Upper lobe of left lung (tissue), 6 donors: ENCODE results near the gene ZZZ3. TPM values are rescaled to one million over a fixed set of nuclear protein-coding genes. Genes with fewer than 3 reads are reported as not detected.

Experiments used
- ATAC-seq, 2 donors: fragments of 200-7000 bp; cut with Tn5 transposase; one replicate each; pipeline ENCODE4 v1.9.1; 2022; ENCODE audit warnings: mild to moderate bottlenecking in 2 of 2, moderate library complexity in 2 of 2; ENCODE audit not compliant: low FRiP score in 2 of 2
- DNase-seq, 2 donors: peaks; one replicate each; pipeline ENCODE4 v3.0.0-alpha.2; 2019 to 2020
- H3K27ac ChIP-seq, 4 donors: fragments of 200-600 bp; sonication (generic); one replicate each; pipeline ENCODE4 v1.5.1; 2016 to 2019
- H3K27me3 ChIP-seq, 4 donors: fragments of 200-600 bp; sonication (generic); one replicate each; pipeline ENCODE4 v1.5.1; 2017 to 2019
- H3K36me3 ChIP-seq, 4 donors: fragments of 200-600 bp; sonication (generic); one replicate each; pipeline ENCODE4 v1.5.1; 2016 to 2019
- H3K4me1 ChIP-seq, 4 donors: fragments of 200-600 bp; sonication (generic); one replicate each; pipeline ENCODE4 v1.5.1; 2018 to 2019
- H3K4me3 ChIP-seq, 4 donors: fragments of 200-600 bp; sonication (generic); one replicate each; pipeline ENCODE4 v1.5.1; 2017 to 2019; ENCODE audit warnings: mild to moderate bottlenecking in 2 of 4, moderate library complexity in 1 of 4
- H3K9me3 ChIP-seq, 4 donors: fragments of 200-600 bp; sonication (generic); one replicate each; pipeline ENCODE4 v1.5.1; 2018 to 2019
- CTCF ChIP-seq, 6 experiments: fragments of 450-650 bp in 4 of 6; fragments of 200-600 bp in 2 of 6; sonication (generic) in 2 of 6; IDR thresholded peaks; one replicate each; pipeline ENCODE4 v1.5.1; 2016 to 2019; ENCODE audit warnings: antibody characterized with exemption in 6 of 6
- EP300 ChIP-seq, 4 donors: sonication (generic); formaldehyde crosslinking; IDR thresholded peaks; one replicate each; pipeline ENCODE4 v1.5.1; 2017; ENCODE audit warnings: antibody characterized with exemption in 4 of 4, control low read depth in 2 of 4
- POLR2A ChIP-seq, 4 donors: fragments of 450-650 bp; IDR thresholded peaks; one replicate each; pipeline ENCODE4 v1.5.1; 2016 to 2017; ENCODE audit warnings: antibody characterized with exemption in 4 of 4, mild to moderate bottlenecking in 2 of 4
- POLR2AphosphoS5 ChIP-seq, 2 donors: sonication (generic); formaldehyde crosslinking; IDR thresholded peaks; one replicate each; pipeline ENCODE4 v1.5.1; 2017; ENCODE audit warnings: antibody characterized with exemption in 2 of 2
- WGBS, 2 donors: methylation state at CpG; one replicate each; pipeline ENCODE4 v1.1.5; 2017 to 2018; 5-methylcytosine and 5-hydroxymethylcytosine counted together
- total RNA-seq, 6 donors: library from RNA; depleted of rRNA in 4 of 6; stranded (reverse); fragments of >200 nt in 4 of 6; gene quantifications; one replicate each; pipeline versions ENCODE4 v1.1.0 to v1.2.1, GENCODE V29; 2016 to 2021
- donor health status: DM: no; HTN: no; CAD: no; lungs with moderate emphysema.
- donor health status: DM: no; HTN: yes; CAD: no; lungs with severe emphysema.

Gene ZZZ3
- total RNA-seq, 6 donors from 2014 or later, result 15.3 to 141 (median 41.9) TPM

- Histone ChIP-seq H3K4me1 (peaks cover 5 to 27% (median 21%) of the 10 kb centered on the region in 4 donors), H3K9me3 (no peaks in the 10 kb centered on the region), H3K27ac (no peak overlapping the region), H3K36me3 (no peaks in the 10 kb centered on the region), H3K27me3 (no peaks in the 10 kb centered on the region), H3K4me3 (no peak overlapping the region)
- 29 to 52% methylated on average over 1 of the region's 1 CpG for WGBS, 2 donors
- TF ChIP-seq CTCF (IDR thresholded peaks at IDR 0.05) (no peak), EP300 (IDR thresholded peaks at IDR 0.05) (no peak), POLR2AphosphoS5 (IDR thresholded peaks at IDR 0.05) (no peak), POLR2A (IDR thresholded peaks at IDR 0.05) (no peak)
- DNase-seq (no peak), ATAC-seq (no peak)
These were observed 13.5 kb downstream of the ZZZ3 start for GRCh38 chr1:77668924-77669449.

GRCh38 chr1:77664939-77665516 lies 17.4 kb downstream of the ZZZ3 start:
- Histone ChIP-seq H3K36me3 (no peaks in the 10 kb centered on the region), H3K9me3 (no peaks in the 10 kb centered on the region), H3K4me1 (peaks cover 0 to 10% (median 4%) of the 10 kb centered on the region in 4 donors), H3K27ac (no peak overlapping the region), H3K4me3 (no peak overlapping the region), H3K27me3 (no peaks in the 10 kb centered on the region)
- ATAC-seq (no peak), DNase-seq (no peak)
- no peak for TF ChIP-seq CTCF (IDR thresholded peaks at IDR 0.05)
- TF ChIP-seq POLR2A (IDR thresholded peaks at IDR 0.05), result no peak
- no peak for TF ChIP-seq EP300 (IDR thresholded peaks at IDR 0.05)
- no peak for TF ChIP-seq POLR2AphosphoS5 (IDR thresholded peaks at IDR 0.05)
- 71 to 87% methylated on average over 3 of the region's 3 CpGs for WGBS, 2 donors

GRCh38 chr1:77661696-77662095 lies 20.8 kb downstream of the ZZZ3 start:
- TF ChIP-seq EP300 (IDR thresholded peaks at IDR 0.05) (no peak), CTCF (IDR thresholded peaks at IDR 0.05) (no peak)
- WGBS, 2 donors, result 81 to 86% methylated on average over 4 of the region's 4 CpGs

GRCh38 chr1:77659879-77660593 lies 22.4 kb downstream of the ZZZ3 start:
- Histone ChIP-seq H3K27ac (no peak overlapping the region), H3K9me3 (no peaks in the 10 kb centered on the region), H3K4me1 (peaks cover 0 to 7% (median 1%) of the 10 kb centered on the region in 4 donors), H3K36me3 (no peaks in the 10 kb centered on the region), H3K27me3 (no peaks in the 10 kb centered on the region), H3K4me3 (no peak overlapping the region)
- WGBS, 2 donors, result 85 to 92% methylated on average over 4 of the region's 4 CpGs
- TF ChIP-seq POLR2A (IDR thresholded peaks at IDR 0.05) (no peak), EP300 (IDR thresholded peaks at IDR 0.05) (no peak), POLR2AphosphoS5 (IDR thresholded peaks at IDR 0.05) (no peak), CTCF (IDR thresholded peaks at IDR 0.05) (no peak)
- DNase-seq (no peak), ATAC-seq (no peak)

More at GRCh38 chr1:77661696-77662095, 20.8 kb downstream of the ZZZ3 start:
- Histone ChIP-seq H3K4me3 (no peak overlapping the region), H3K9me3 (no peaks in the 10 kb centered on the region), H3K36me3 (no peaks in the 10 kb centered on the region), H3K27me3 (no peaks in the 10 kb centered on the region), H3K4me1 (peaks cover 0 to 7% (median 3%) of the 10 kb centered on the region in 4 donors), H3K27ac (no peak overlapping the region)
- ATAC-seq (no peak), DNase-seq (no peak)
